Transverse colon (tissue), 4 donors: ENCODE data around the gene BBS4.

Experiments
- CTCF ChIP-seq, 5 experiments: fragments of 200-600 bp in 3 of 5; fragments of 450-650 bp in 2 of 5; sonication (generic) in 3 of 5; IDR thresholded peaks; 1 replicate in 2 of 5; 2 replicates in 3 of 5; pipeline ENCODE4 v1.5.1; 2016 to 2017; ENCODE audit warnings: antibody characterized with exemption in 5 of 5, inconsistent platforms in 3 of 5, mild to moderate bottlenecking in 2 of 5, moderate library complexity in 1 of 5
- POLR2A ChIP-seq: fragments of 450-650 bp; IDR thresholded peaks from one replicate; pipeline ENCODE4 v1.6.1; 2016; ENCODE audit warnings: antibody characterized with exemption, mild to moderate bottlenecking, moderate library complexity
- POLR2AphosphoS5 ChIP-seq, 3 donors: sonication (generic); formaldehyde crosslinking; IDR thresholded peaks; one replicate each; pipeline ENCODE4 v1.6.1; 2016; ENCODE audit warnings: antibody characterized with exemption in 3 of 3

GRCh38 chr15:72787526-72787925, 101.5 kb downstream of the BBS4 start:
- no peak for TF ChIP-seq CTCF (IDR thresholded peaks at IDR 0.05)
- TF ChIP-seq POLR2A: no peak
- no peak for TF ChIP-seq POLR2AphosphoS5 (IDR thresholded peaks at IDR 0.05)
